T-helper 2 cell (primary cell): ENCODE results near the gene GTF2F2.

Source experiments
- DNase-seq, 5 experiments: peaks; one replicate each; pipeline versions ENCODE4 v3.0.0 to v3.0.0-alpha.2; 2012 to 2022

Gene GTF2F2

GRCh38 chr13:45305079-45305478 lies 184.8 kb downstream of the GTF2F2 start:
- DNase-seq = no peak

GRCh38 chr13:45306966-45307365 lies 186.7 kb downstream of the GTF2F2 start:
- DNase-seq = no peak

GRCh38 chr13:45310341-45311131 lies 190.2 kb downstream of the GTF2F2 start:
- no peak for DNase-seq

GRCh38 chr13:45314822-45315221 lies 194.5 kb downstream of the GTF2F2 start:
- no peak for DNase-seq

GRCh38 chr13:45315520-45316167 lies 195.3 kb downstream of the GTF2F2 start:
- DNase-seq = no peak

GRCh38 chr13:45316338-45316737 lies 196.0 kb downstream of the GTF2F2 start:
- no peak for DNase-seq

- no peak for DNase-seq
Observed at GRCh38 chr13:45316996-45317395, 196.7 kb downstream of the GTF2F2 start.

- no peak for DNase-seq
Observed at GRCh38 chr13:45320876-45321629, 200.7 kb downstream of the GTF2F2 start.

GRCh38 chr13:45325806-45326205 lies 205.5 kb downstream of the GTF2F2 start:
- no peak for DNase-seq

GRCh38 chr13:45327253-45327955 lies 207.1 kb downstream of the GTF2F2 start:
- no peak for DNase-seq

- DNase-seq = no peak
Observed at GRCh38 chr13:45328661-45329111, 208.4 kb downstream of the GTF2F2 start.

- DNase-seq = no peak
Observed at GRCh38 chr13:45331123-45331619, 210.9 kb downstream of the GTF2F2 start.

- no peak for DNase-seq
Observed at GRCh38 chr13:45331692-45332035, 211.4 kb downstream of the GTF2F2 start.

- DNase-seq = no peak
Observed at GRCh38 chr13:45332036-45332830, 211.9 kb downstream of the GTF2F2 start.

- no peak for DNase-seq
Observed at GRCh38 chr13:45332831-45333219, 212.5 kb downstream of the GTF2F2 start.

- DNase-seq = no peak
Observed at GRCh38 chr13:45333251-45333976, 213.1 kb downstream of the GTF2F2 start.
